NCI-H2107 treated with DMSO at 0.1 percent for 48 hours (cell line): ENCODE data around the gene TRIM5.

ENCODE experiments used
- DNase-seq: peaks from one replicate; lab custom pipeline; 2025; ENCODE audit not compliant: unreplicated experiment; lab: John Stamatoyannopoulos, UW

The TRIM5 gene

GRCh38 chr11:5625281-5625680 lies 59.6 kb downstream of the TRIM5 start:
- DNase-seq, result no peak

DNA sequence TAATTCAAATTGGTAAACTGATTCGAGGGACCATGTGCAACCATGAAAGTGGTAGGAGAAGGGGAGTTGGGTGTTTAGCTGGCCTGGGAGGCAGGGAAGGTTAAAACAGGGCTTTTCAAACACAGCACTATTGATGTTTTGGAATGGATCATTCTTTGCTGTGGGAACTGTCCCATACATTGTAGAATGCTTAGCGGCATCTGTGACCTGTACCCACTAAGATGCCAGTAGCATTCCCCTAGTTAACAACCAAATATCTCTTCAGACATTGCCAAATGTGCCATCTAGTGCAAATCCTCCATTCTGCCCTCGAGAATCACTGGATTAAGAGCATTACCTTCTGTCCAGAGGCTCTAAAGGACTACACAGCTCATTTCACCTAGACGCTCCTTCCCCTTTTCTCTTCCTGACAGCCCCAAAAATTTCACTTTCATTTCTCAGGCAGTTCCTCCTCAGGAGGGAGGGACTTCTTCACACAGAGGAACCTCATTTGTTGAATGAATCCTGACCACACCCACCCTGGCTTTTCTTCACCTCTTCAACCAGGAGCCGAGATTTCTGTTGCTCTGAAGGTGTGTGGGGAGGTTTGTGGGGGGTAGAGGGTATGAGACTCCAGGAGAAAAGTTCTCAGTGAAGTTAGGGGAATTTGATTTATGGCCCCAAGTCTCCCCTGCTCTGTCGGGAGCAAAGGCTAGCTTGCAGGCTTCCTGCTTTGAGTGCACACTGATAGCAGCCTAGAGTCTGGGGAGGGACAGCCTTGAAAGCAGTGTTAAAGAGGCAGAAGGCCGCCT lies 60.2 kb downstream of the TRIM5 start, which contains the start of gene TRIM34:
TRIM34 (plus strand) TSS at position 513 of the 791 bp plus-strand sequence. CDS start 7,331 bp downstream, outside the sequence.
- DNase-seq, result no peak

DNA sequence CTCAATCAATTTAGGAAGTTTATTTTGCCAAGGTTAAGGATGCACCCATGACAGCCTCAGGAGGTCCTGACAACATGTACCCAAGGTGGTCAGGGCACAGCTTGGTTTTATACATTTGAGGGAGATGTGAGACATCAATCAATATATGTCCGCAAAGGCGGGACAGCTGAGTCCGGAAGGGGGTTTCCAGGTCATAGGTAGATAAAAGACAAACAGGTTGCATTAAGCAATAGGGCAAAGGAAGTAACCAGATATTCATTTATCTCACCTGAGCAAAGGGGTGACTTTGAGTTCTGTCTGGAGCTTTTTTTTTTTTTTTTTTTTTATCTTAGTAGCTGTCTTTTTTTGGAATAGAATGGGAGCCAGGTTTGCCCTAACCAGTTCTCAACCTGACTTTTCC lies 62.1 kb downstream of the TRIM5 start:
- no peak for DNase-seq

GRCh38 chr11:5621580-5621979 lies 63.3 kb downstream of the TRIM5 start:
- no peak for DNase-seq

GRCh38 chr11:5620651-5621521 lies 64.0 kb downstream of the TRIM5 start:
- no peak for DNase-seq

DNA sequence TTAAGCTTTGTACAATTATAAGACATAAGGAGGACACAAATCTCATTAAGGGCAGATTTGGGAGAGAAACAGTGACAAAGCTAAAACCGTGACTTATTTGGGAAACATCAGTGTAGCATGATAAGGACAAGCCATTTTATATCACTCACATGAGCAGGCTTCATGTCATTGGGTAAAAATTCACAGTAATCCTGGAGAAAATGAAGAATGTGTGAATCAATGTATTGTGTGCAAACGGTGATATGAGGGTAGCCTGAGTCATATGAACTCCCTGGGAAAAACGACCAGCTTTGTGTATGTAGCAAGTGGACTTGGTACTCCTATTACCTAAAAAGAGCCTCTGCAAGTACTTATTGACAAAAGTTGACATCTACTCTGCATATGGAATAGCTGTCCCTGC lies 66.1 kb downstream of the TRIM5 start:
- DNase-seq, result no peak
